ENCODE data around the gene CNBD2. TPM values are rescaled to one million over a fixed set of nuclear protein-coding genes. Genes with fewer than 3 reads are reported as not detected.
"Not testable (repeated sequence)": the region's sequence is repeated elsewhere in the genome, so short reads cannot be mapped to it uniquely, and the experiment has no call there.

The CNBD2 gene
- total RNA-seq, 1 donor from 2014 or later, result 1.8 TPM

GRCh38 chr20:35991142-35991771 lies 22.9 kb downstream of the CNBD2 start:
- FAIRE-seq, result no peak

GRCh38 chr20:35992713-35993335 lies 24.4 kb downstream of the CNBD2 start:
- peak; percentile 85 for TF ChIP-seq CTCF (IDR thresholded peaks at IDR 0.05; ENCODE audit: insufficient read depth, low read length, severe bottlenecking)
- FAIRE-seq (no peak), DNase-seq (ENCODE audit: low read depth) (peak; percentile 52)
- Histone ChIP-seq H3K27me3 (ENCODE audit: control insufficient read depth, insufficient read depth, low read length) (peaks cover 4% of the 10 kb centered on the region), H3K36me3 (ENCODE audit: control insufficient read depth, insufficient read depth, low read length) (no peaks in the 10 kb centered on the region), H3K4me3 (ENCODE audit: low read depth, low read length) (no peak overlapping the region)

More at GRCh38 chr20:35991142-35991771, 22.9 kb downstream of the CNBD2 start:
- peaks cover 15% of the 10 kb centered on the region for H3K27me3 ChIP-seq (ENCODE audit: control insufficient read depth, insufficient read depth, low read length)
- DNase-seq (ENCODE audit: low read depth), result peak; percentile 43
- no peak overlapping the region for H3K4me3 ChIP-seq (ENCODE audit: low read depth, low read length)
- H3K36me3 ChIP-seq (ENCODE audit: control insufficient read depth, insufficient read depth, low read length), result no peaks in the 10 kb centered on the region
- TF ChIP-seq CTCF (IDR thresholded peaks at IDR 0.05; ENCODE audit: insufficient read depth, low read length, severe bottlenecking), result peak; percentile 59

GRCh38 chr20:35994994-35995453 lies 26.6 kb downstream of the CNBD2 start:
- H3K36me3 ChIP-seq (ENCODE audit: control insufficient read depth, insufficient read depth, low read length), result no peaks in the 10 kb centered on the region
- peak; percentile 96 for TF ChIP-seq CTCF (IDR thresholded peaks at IDR 0.05; ENCODE audit: insufficient read depth, low read length, severe bottlenecking)
- DNase-seq (ENCODE audit: low read depth), result peak; percentile 73
- FAIRE-seq, result no peak
- H3K4me3 ChIP-seq (ENCODE audit: low read depth, low read length), result no peak overlapping the region
- H3K27me3 ChIP-seq (ENCODE audit: control insufficient read depth, insufficient read depth, low read length), result no peaks in the 10 kb centered on the region

- not testable (repeated sequence) for FAIRE-seq; H3K4me3 ChIP-seq (ENCODE audit: low read depth, low read length); H3K27me3 ChIP-seq (ENCODE audit: control insufficient read depth, insufficient read depth, low read length); H3K36me3 ChIP-seq (ENCODE audit: control insufficient read depth, insufficient read depth, low read length); DNase-seq (ENCODE audit: low read depth)
Measured at GRCh38 chr20:35996492-35996891, 28.1 kb downstream of the CNBD2 start.

- H3K36me3 ChIP-seq (ENCODE audit: control insufficient read depth, insufficient read depth, low read length); H3K4me3 ChIP-seq (ENCODE audit: low read depth, low read length); H3K27me3 ChIP-seq (ENCODE audit: control insufficient read depth, insufficient read depth, low read length); FAIRE-seq; DNase-seq (ENCODE audit: low read depth): not testable (repeated sequence)
Measured at GRCh38 chr20:36001331-36001730, 32.9 kb downstream of the CNBD2 start.

- TF ChIP-seq CTCF (IDR thresholded peaks at IDR 0.05; ENCODE audit: insufficient read depth, low read length, severe bottlenecking), result no peak
- Histone ChIP-seq H3K4me3 (ENCODE audit: low read depth, low read length) (no peak overlapping the region), H3K27me3 (ENCODE audit: control insufficient read depth, insufficient read depth, low read length) (no peaks in the 10 kb centered on the region), H3K36me3 (ENCODE audit: control insufficient read depth, insufficient read depth, low read length) (no peaks in the 10 kb centered on the region)
- DNase-seq (ENCODE audit: low read depth), result no peak
- FAIRE-seq, result no peak
Measured at GRCh38 chr20:36002855-36003254, 34.5 kb downstream of the CNBD2 start.

Data from bronchial epithelial cell (primary cell).